NCI-H1417 treated with DMSO at 0.1 percent for 48 hours (cell line): ENCODE data around the gene GNA14.
A peak's percentile ranks its signal among the peaks of the same experiment; 100 is the strongest.
"Not testable (repeated sequence)": the region's sequence is repeated elsewhere in the genome, so short reads cannot be mapped to it uniquely, and the experiment has no call there.

Experiments used
- DNase-seq: peaks from one replicate; lab custom pipeline; 2025; lab: John Stamatoyannopoulos, UW

The GNA14 gene

GRCh38 chr9:77489405-77490163 is 158.5 kb downstream of the GNA14 start:
- not testable (repeated sequence) for DNase-seq

GRCh38 chr9:77488439-77489126 is 159.5 kb downstream of the GNA14 start:
- DNase-seq, result no peak

- DNase-seq, result no peak
Measured at GRCh38 chr9:77486968-77487367, 161.2 kb downstream of the GNA14 start.

DNA sequence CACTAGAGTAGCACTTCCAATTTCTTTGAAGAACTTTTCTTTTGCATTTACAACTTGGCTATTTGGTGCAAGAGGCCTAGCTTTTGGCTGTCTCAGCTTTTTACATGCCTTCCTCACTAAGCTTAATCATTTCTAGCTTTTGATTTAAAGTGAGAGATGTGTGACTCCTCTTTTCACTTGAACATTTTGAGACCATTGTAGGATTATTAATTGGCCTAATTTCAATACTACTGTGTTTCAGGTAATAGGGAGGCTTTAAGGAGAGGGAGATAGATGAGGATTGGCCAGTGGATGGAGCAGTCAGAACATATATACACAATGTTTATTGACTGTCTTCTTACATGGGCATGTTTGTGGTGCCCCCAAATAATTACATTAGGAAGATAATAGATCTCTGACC is 161.7 kb downstream of the GNA14 start:
- no peak for DNase-seq

- no peak for DNase-seq
Measured at GRCh38 chr9:77475641-77476473, 172.3 kb downstream of the GNA14 start.

- no peak for DNase-seq
Measured at GRCh38 chr9:77474936-77475335, 173.2 kb downstream of the GNA14 start.

GRCh38 chr9:77472646-77473045 is 175.5 kb downstream of the GNA14 start:
- DNase-seq, result no peak

DNA sequence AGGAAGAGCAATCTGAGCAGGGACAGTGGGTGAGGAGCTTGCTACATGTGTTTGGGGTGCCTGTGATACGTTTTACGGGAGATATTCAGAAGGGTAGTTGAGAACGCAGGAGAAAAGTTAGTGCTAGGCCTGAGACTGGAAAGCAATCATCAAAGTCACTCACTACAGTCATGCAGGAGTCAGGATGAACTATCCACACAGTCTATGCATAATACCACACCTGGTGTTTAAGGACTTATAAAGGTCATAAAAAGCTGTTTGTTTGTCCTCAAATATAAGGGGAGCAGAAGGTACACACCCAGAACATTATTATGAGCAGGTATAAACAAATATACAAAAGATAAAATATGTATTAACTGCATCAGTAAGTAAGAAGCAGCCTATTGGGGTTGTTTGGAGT is 176.6 kb downstream of the GNA14 start:
- no peak for DNase-seq

DNA sequence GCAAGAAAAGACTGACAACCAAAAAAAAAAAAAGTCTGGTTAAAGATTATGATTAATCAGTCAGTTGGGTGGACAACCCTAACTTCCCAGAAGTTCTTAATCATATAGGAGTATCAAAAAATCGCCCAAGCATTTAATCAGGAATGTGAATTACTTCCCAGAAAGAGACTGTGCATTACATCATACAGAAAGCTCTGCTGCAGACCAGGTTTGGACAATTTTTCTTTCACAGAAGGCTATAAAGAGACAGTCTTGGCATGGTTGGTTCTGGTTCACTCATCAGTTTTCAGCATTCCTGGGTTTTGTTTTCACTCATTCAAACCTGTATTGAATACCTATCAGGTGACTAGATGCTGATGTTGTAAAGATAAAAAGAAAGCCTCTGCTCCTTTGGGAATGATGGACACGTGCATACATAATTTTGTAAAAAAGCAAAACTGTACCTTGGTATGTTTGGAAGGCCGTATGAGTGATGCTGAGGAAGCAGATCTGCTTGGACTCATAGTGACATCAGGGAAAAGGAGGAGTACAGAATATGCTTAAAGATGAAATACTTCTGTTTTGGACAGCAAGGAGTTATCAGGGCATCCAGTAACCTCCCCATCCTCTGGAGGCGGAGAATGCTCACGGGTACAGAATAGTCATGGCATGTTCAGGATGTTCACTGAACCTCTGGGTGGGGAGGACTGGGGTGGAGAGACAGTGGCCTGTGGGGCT is 178.4 kb downstream of the GNA14 start:
- no peak for DNase-seq

DNA sequence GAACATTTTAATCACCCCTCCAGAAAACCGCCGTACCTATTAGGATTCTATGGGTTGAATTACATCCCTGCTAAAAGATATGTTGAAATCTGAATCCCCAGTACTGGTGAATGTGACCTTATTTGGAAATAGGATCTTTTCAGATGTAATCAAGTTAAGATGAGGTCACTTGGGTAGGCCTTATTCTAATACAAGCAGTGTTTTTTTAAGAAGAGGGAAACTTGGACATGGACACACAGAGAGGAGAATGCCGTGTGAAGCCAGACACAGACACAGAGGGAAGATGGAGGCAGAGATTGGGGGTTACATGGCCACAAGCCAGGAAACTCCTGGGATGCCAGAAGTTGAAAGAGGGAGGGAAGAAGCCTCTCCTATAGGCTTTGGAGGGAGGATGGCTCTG is 183.5 kb downstream of the GNA14 start:
- no peak for DNase-seq

GRCh38 chr9:77463151-77463550 is 185.0 kb downstream of the GNA14 start:
- no peak for DNase-seq

GRCh38 chr9:77462066-77462465 is 186.1 kb downstream of the GNA14 start:
- no peak for DNase-seq

DNA sequence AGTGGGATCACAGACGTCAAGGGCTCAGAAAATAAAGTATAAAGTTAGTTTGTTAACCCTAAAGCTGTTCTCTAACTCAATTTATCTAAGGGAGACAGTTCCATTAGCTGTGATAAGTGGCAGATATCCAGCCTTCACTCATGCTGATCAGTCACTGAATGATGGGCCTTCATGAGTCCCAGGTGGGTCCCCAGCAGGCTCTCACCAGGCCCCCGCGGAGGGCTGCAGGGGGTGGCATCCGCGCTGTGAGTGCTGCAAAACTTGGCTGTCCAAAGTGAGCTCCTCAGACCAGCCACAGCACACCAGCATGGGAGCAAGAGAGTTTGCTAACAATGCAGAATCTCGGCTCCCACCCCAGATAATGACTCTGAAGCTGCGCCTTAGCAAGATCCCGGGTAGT is 187.2 kb downstream of the GNA14 start:
- DNase-seq, result no peak

DNA sequence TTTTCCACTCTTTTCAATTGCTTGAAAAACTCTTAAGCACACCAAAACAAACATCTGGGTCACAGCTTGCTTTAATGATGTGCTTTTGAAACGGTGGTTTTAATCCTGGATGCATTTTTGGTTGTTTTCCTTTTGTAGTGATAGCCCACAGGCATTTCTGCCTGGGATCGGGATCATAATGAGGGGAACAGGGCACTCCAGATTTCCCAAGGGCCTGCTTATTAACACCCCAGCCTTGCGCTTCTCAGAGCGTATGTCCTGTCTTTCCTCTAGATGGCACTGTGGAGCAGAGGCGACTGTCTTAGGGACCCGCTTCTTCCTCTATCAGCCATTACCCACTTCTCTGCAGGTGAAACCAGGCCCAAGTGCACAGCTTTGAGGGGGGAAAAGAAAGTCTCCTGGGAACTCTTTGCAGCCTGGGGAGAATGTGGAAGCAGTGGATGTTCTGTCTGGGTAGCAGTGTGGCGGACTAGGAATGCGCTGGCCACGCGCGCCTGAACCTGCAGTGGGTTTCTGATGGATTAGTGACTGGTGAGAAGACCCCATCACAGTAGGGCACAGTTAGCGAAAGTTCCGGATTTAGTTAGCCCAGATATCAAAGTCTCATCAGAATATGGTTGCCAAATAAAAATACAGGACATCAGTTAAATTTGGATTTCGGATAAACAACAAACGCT is 190.1 kb downstream of the GNA14 start:
- DNase-seq, result peak; percentile 35

- peak; percentile 40 for DNase-seq
Measured at GRCh38 chr9:77456829-77457437, 191.2 kb downstream of the GNA14 start.

DNA sequence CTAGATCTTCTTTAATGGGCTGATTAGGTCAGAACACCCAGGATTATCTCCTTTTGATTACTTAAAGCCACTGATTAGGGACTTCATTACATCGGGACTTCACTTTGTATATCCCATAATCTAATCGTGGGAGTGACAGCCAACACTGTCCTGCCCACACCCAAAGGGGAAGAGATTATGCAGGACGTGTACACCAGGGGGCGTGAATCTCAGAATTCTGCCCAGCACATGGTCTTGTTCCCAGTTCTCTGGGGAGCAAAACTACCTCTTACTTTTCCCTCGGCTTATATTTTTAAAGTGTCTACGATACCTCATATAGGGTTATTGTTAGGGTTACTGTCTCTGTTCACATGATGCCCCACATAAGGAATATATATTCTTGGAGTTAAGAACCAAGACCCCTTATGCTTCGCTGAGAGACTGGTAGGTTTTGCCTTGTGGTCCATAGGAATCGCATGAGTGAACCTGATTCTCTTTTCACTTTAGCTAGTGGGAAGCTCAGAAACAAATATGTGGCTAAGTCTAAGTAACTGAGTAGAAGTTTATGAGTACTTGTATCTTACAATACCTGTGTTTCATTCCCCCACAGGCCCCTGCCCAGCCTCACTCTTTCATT is 192.7 kb downstream of the GNA14 start:
- DNase-seq, result no peak

DNA sequence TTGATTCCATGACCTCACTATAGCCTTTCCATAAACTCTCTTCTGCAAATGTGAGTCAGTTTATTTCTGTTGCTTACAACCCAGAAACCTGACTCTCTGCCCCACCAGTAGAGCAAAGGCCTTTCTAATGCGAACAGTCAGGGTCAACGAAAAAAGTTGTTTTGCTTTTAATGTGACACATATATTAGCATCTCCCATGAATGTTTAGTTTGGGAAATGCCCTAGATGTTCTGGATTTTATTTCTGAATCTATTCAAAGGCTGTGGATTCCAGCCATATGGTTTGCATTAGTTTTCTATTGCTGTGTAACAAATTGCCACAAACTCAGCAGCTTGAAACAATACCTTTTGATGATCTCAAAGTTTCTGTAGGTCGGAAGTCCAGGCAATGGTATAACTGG is 193.5 kb downstream of the GNA14 start:
- DNase-seq, result no peak

DNA sequence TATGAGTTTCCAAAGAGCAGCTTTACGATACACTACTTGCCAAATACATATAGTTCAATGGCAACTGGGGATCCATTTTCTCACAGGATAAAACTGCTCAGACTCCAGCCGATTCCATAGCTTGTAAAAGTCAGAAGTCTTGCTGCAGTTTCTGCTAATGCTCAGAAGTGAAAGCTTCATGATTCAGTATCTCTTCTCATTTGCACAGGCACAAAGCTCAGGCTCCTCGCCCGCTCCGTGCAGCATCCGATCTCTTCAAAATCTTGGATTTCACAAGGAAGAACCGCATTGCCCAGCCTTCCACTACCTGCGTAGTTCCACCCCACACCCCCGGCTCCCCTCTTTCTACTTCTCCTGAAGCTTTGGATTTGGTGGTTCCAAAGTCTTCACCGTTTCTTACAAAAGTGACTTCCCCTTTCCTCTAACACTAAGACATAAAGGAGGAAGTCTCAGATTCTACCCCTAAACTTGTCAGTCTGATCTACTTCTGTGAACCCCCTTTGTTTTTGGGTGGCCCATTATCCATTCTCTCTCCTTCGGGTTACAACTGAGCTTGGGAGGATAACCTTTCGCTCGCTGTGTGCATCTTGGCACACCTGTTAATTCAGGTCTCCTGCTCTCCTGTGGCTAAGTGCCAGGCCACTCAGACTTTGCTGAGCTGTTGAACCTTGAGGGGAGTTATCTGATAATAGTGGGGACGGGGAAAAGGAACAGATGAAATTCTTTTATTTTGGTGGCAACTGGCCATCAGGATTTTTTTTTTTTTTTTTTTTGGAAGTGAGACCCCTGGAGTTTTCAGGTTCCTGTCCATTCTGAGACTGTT is 194.1 kb downstream of the GNA14 start:
- no peak for DNase-seq

- DNase-seq, result no peak
Measured at GRCh38 chr9:77451507-77451906, 196.6 kb downstream of the GNA14 start.

DNA sequence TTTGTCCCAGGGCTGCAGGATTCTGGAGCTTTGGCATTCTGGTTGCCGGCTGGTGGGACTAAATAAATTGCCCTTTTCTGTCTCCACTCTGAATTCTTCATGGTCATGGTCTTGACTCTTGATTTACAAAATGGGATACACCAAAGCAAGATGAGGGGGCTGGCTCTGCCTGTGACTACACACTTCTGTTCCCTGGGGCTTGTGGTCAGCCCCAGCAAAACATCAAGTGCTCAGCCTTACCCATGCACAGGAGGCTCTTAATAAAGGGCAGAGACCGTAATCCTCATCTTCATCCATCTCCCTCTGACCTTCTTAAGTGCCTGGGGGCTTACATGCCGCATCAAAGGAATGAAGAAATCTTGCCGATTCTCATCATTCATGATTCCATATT is 198.0 kb downstream of the GNA14 start:
- DNase-seq, result no peak
